Activated CD4-positive, alpha-beta memory T cell treated with anti-CD3 and anti-CD28 coated beads, Interleukin-2, amount 10 ng/mL, durations not matched to agents 7 days and 5 days (primary cell): ENCODE data around the gene PLXNA2. TPM values are rescaled to one million over a fixed set of nuclear protein-coding genes. Genes with fewer than 3 reads are reported as not detected.

Experiments
- CTCF ChIA-PET: fragments of 350-600 bp; sonication (Branson Sonifier 250); formaldehyde crosslinking; loops from one replicate; lab custom pipeline; 2021; ENCODE audit warnings: antibody characterized with exemption, inconsistent platforms; lab: Charles Lee
- POLR2A ChIA-PET: fragments of 350-600 bp; sonication (Branson Sonifier 250); formaldehyde crosslinking; loops from one replicate; lab custom pipeline; 2021; ENCODE audit warnings: antibody characterized with exemption; lab: Charles Lee
- DNase-seq: peaks from one replicate; pipeline ENCODE4 v3.0.0-alpha.2; 2020
- H3K27ac Mint-ChIP-seq: one replicate; pipeline ENCODE4 v1.8.0; 2021; ENCODE audit warnings: mild to moderate bottlenecking, mixed read lengths
- H3K27me3 Mint-ChIP-seq: one replicate; pipeline ENCODE4 v1.8.0; 2021; ENCODE audit warnings: mixed read lengths
- H3K36me3 Mint-ChIP-seq: one replicate; pipeline ENCODE4 v1.8.0; 2021; ENCODE audit warnings: low read depth, mixed read lengths
- H3K4me1 Mint-ChIP-seq: one replicate; pipeline ENCODE4 v1.8.0; 2021; ENCODE audit warnings: mixed read lengths
- H3K4me3 Mint-ChIP-seq: one replicate; pipeline ENCODE4 v1.8.0; 2021; ENCODE audit warnings: mild to moderate bottlenecking, mixed read lengths
- H3K9me3 Mint-ChIP-seq: one replicate; pipeline ENCODE4 v1.8.0; 2021; ENCODE audit warnings: mixed read lengths
- total RNA-seq, 2 experiments: library from RNA; stranded (reverse); gene quantifications; one replicate each; pipeline ENCODE4 v1.2.3, GENCODE V29; 2021

PLXNA2 gene
- total RNA-seq, 2 experiments from 2014 or later = 0.43 to 0.65 TPM

- Mint-ChIP-seq H3K4me1 (no peaks in the 10 kb centered on the region), H3K9me3 (no peaks in the 10 kb centered on the region), H3K4me3 (no peak overlapping the region), H3K27ac (no peak overlapping the region), H3K36me3 (no peaks in the 10 kb centered on the region), H3K27me3 (peaks cover 2% of the 10 kb centered on the region)
- CTCF ChIA-PET = interaction anchor here (1.5 to 1.8 kb wide), 2 partner anchors 66 to 217 kb away, joined by 4 to 5 read pairs; partner anchors contain the start of gene PLXNA2
- POLR2A ChIA-PET = no interaction called here
- no peak for DNase-seq
These were observed 216.3 kb downstream of the PLXNA2 start for GRCh38 chr1:208027861-208028260.

- H3K9me3 Mint-ChIP-seq = no peaks in the 10 kb centered on the region
- H3K4me3 Mint-ChIP-seq = no peak overlapping the region
- no peak overlapping the region for H3K27ac Mint-ChIP-seq
- CTCF ChIA-PET = interaction anchor here (0.6 to 1.8 kb wide), 3 partner anchors 67 to 1531 kb away, joined by 3 to 5 read pairs (median 4); partner anchors contain the start of gene PLXNA2
- peaks cover 2% of the 10 kb centered on the region for H3K27me3 Mint-ChIP-seq
- H3K36me3 Mint-ChIP-seq = no peaks in the 10 kb centered on the region
- H3K4me1 Mint-ChIP-seq = no peaks in the 10 kb centered on the region
- no peak for DNase-seq
- POLR2A ChIA-PET = no interaction called here
These were observed 217.2 kb downstream of the PLXNA2 start for GRCh38 chr1:208026880-208027438.

GRCh38 chr1:208025031-208025430 lies 219.2 kb downstream of the PLXNA2 start:
- H3K36me3 Mint-ChIP-seq = no peaks in the 10 kb centered on the region
- no peaks in the 10 kb centered on the region for H3K4me1 Mint-ChIP-seq
- ChIA-PET CTCF (interaction anchor here (0.8 to 2.7 kb wide), 5 partner anchors 12 to 220 kb away, joined by 3 to 6 read pairs (median 3); no protein-coding TSS in a partner anchor), POLR2A (interaction anchor here (1.8 kb wide), 1 partner anchor 219 kb away, joined by 4 read pairs; the partner anchor contains the start of gene PLXNA2)
- peaks cover 2% of the 10 kb centered on the region for H3K27me3 Mint-ChIP-seq
- no peak overlapping the region for H3K4me3 Mint-ChIP-seq
- H3K9me3 Mint-ChIP-seq = no peaks in the 10 kb centered on the region
- no peak for DNase-seq
- H3K27ac Mint-ChIP-seq = no peak overlapping the region

GRCh38 chr1:208024406-208024805 lies 219.8 kb downstream of the PLXNA2 start:
- peaks cover 2% of the 10 kb centered on the region for H3K27me3 Mint-ChIP-seq
- no peaks in the 10 kb centered on the region for H3K9me3 Mint-ChIP-seq
- no peaks in the 10 kb centered on the region for H3K36me3 Mint-ChIP-seq
- no peak overlapping the region for H3K4me3 Mint-ChIP-seq
- DNase-seq = no peak
- ChIA-PET CTCF (interaction anchor here (0.8 to 5.5 kb wide), 7 partner anchors 11 to 220 kb away, joined by 3 to 78 read pairs (median 6); partner anchors contain the start of gene PLXNA2), POLR2A (interaction anchor here (1.8 kb wide), 1 partner anchor 220 kb away, joined by 4 read pairs; the partner anchor contains the start of gene PLXNA2)
- H3K27ac Mint-ChIP-seq = no peak overlapping the region
- H3K4me1 Mint-ChIP-seq = no peaks in the 10 kb centered on the region

- H3K4me3 Mint-ChIP-seq = no peak overlapping the region
- no peak overlapping the region for H3K27ac Mint-ChIP-seq
- POLR2A ChIA-PET = no interaction called here
- no peak for DNase-seq
- H3K36me3 Mint-ChIP-seq = no peaks in the 10 kb centered on the region
- no peaks in the 10 kb centered on the region for H3K9me3 Mint-ChIP-seq
- H3K4me1 Mint-ChIP-seq = no peaks in the 10 kb centered on the region
- CTCF ChIA-PET = interaction anchor here (5.3 to 5.5 kb wide), 2 partner anchors 74 to 225 kb away, joined by 51 to 78 read pairs; partner anchors contain the start of gene PLXNA2
- H3K27me3 Mint-ChIP-seq = no peaks in the 10 kb centered on the region
These were observed 224.9 kb downstream of the PLXNA2 start for GRCh38 chr1:208019257-208019656.

- Mint-ChIP-seq H3K36me3 (no peaks in the 10 kb centered on the region), H3K9me3 (no peaks in the 10 kb centered on the region), H3K4me3 (no peak overlapping the region), H3K27me3 (no peaks in the 10 kb centered on the region), H3K27ac (no peak overlapping the region), H3K4me1 (no peaks in the 10 kb centered on the region)
- POLR2A ChIA-PET = no interaction called here
- CTCF ChIA-PET = no interaction called here
- no peak for DNase-seq
These were observed 228.9 kb downstream of the PLXNA2 start for GRCh38 chr1:208015255-208015654.

- ChIA-PET POLR2A (no interaction called here), CTCF (interaction anchor here (1.3 to 1.6 kb wide), 2 partner anchors 12 to 15 kb away, joined by 4 read pairs; no protein-coding TSS in a partner anchor)
- no peak overlapping the region for H3K27ac Mint-ChIP-seq
- H3K36me3 Mint-ChIP-seq = no peaks in the 10 kb centered on the region
- no peak overlapping the region for H3K4me3 Mint-ChIP-seq
- no peaks in the 10 kb centered on the region for H3K9me3 Mint-ChIP-seq
- no peaks in the 10 kb centered on the region for H3K4me1 Mint-ChIP-seq
- DNase-seq = no peak
- H3K27me3 Mint-ChIP-seq = peaks cover 4% of the 10 kb centered on the region
These were observed 231.0 kb downstream of the PLXNA2 start for GRCh38 chr1:208013210-208013609.

- POLR2A ChIA-PET = no interaction called here
- CTCF ChIA-PET = interaction anchor here (0.9 to 1.6 kb wide), 3 partner anchors 9 to 15 kb away, joined by 4 read pairs; no protein-coding TSS in a partner anchor
These were observed 231.5 kb downstream of the PLXNA2 start for GRCh38 chr1:208012721-208013120.

GRCh38 chr1:208010487-208011071 lies 233.6 kb downstream of the PLXNA2 start:
- CTCF ChIA-PET = interaction anchor here (1.5 kb wide), 1 partner anchor 120 kb away, joined by 3 read pairs; no protein-coding TSS in a partner anchor
- no peak overlapping the region for H3K4me3 Mint-ChIP-seq
- H3K27ac Mint-ChIP-seq = no peak overlapping the region
- no peaks in the 10 kb centered on the region for H3K36me3 Mint-ChIP-seq
- POLR2A ChIA-PET = no interaction called here
- H3K27me3 Mint-ChIP-seq = peaks cover 4% of the 10 kb centered on the region
- H3K9me3 Mint-ChIP-seq = no peaks in the 10 kb centered on the region
- no peaks in the 10 kb centered on the region for H3K4me1 Mint-ChIP-seq
- DNase-seq = no peak

More at GRCh38 chr1:208012721-208013120, 231.5 kb downstream of the PLXNA2 start:
- Mint-ChIP-seq H3K27me3 (peaks cover 4% of the 10 kb centered on the region), H3K4me3 (no peak overlapping the region), H3K36me3 (no peaks in the 10 kb centered on the region), H3K27ac (no peak overlapping the region), H3K4me1 (no peaks in the 10 kb centered on the region), H3K9me3 (no peaks in the 10 kb centered on the region)
- DNase-seq = no peak

- no peaks in the 10 kb centered on the region for H3K4me1 Mint-ChIP-seq
- POLR2A ChIA-PET = no interaction called here
- H3K27me3 Mint-ChIP-seq = peaks cover 4% of the 10 kb centered on the region
- no peak overlapping the region for H3K4me3 Mint-ChIP-seq
- H3K9me3 Mint-ChIP-seq = no peaks in the 10 kb centered on the region
- no peaks in the 10 kb centered on the region for H3K36me3 Mint-ChIP-seq
- CTCF ChIA-PET = no interaction called here
- no peak for DNase-seq
- no peak overlapping the region for H3K27ac Mint-ChIP-seq
These were observed 234.3 kb downstream of the PLXNA2 start for GRCh38 chr1:208009706-208010444.

- no peaks in the 10 kb centered on the region for H3K9me3 Mint-ChIP-seq
- no peak overlapping the region for H3K27ac Mint-ChIP-seq
- no peaks in the 10 kb centered on the region for H3K4me1 Mint-ChIP-seq
- no peaks in the 10 kb centered on the region for H3K36me3 Mint-ChIP-seq
- no peak overlapping the region for H3K4me3 Mint-ChIP-seq
- no peak for DNase-seq
- POLR2A ChIA-PET = no interaction called here
- CTCF ChIA-PET = no interaction called here
- H3K27me3 Mint-ChIP-seq = peaks cover 4% of the 10 kb centered on the region
These were observed 234.9 kb downstream of the PLXNA2 start for GRCh38 chr1:208009303-208009702.

GRCh38 chr1:208008534-208008933 lies 235.7 kb downstream of the PLXNA2 start:
- no peaks in the 10 kb centered on the region for H3K9me3 Mint-ChIP-seq
- peaks cover 4% of the 10 kb centered on the region for H3K27me3 Mint-ChIP-seq
- ChIA-PET CTCF (interaction anchor here (3.2 kb wide), 1 partner anchor 10 kb away, joined by 14 read pairs; no protein-coding TSS in a partner anchor), POLR2A (no interaction called here)
- DNase-seq = no peak
- no peak overlapping the region for H3K27ac Mint-ChIP-seq
- H3K4me1 Mint-ChIP-seq = no peaks in the 10 kb centered on the region
- H3K4me3 Mint-ChIP-seq = no peak overlapping the region
- no peaks in the 10 kb centered on the region for H3K36me3 Mint-ChIP-seq
